NCI-H345 treated with DMSO at 0.1 percent for 48 hours (cell line): ENCODE results near the gene GATD1.

ENCODE experiments used
- DNase-seq: peaks from one replicate; lab custom pipeline; 2025; ENCODE audit not compliant: unreplicated experiment; lab: John Stamatoyannopoulos, UW

GATD1 gene, protein sequence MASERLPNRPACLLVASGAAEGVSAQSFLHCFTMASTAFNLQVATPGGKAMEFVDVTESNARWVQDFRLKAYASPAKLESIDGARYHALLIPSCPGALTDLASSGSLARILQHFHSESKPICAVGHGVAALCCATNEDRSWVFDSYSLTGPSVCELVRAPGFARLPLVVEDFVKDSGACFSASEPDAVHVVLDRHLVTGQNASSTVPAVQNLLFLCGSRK

DNA sequence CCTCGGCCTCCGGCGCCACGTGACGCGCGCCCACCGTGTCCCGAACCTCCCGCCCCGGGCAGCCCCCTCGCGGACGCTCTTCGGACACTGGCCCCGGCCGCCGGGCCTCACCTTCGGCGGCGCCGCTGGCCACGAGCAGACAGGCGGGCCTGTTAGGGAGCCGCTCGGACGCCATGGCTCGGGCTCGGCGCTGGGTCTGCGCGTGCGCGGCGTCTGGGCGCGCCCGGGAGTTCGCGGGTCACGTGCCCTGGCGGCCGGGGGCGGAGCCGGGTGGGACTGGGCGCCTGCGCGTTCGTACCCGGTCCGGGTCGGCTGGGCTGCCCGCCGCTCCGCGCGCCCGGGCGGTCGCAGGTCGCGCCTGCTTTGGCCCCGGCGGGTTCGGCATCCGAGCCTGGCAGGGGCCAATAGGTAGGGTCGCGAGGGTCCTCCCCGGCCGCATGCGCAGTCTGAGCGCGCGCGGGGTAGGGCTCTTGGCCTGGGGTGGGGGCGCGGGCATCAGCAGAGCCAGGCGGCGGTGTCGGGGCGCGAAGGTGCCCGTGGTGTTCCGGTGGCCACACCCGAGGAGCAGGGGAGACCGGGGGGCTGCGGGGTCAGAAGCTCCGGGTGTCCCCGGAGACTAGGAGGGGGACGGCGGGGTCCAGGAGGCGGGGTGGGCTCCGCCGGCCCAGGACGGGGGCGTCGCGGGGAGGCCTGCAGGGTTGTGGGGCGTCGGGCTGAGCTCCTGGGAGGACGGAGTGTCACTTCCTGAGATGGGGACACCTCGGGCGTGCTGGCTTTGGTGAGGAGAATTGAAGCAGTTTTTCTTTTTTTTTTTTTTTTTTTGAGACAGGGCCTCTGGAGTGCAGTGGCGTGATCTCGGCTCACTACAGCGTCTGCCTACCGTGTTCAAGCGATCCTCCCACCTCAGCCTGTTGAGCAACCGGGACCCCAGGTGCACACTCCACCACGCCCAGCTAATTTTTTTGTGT is at the start of gene GATD1:
Gene GATD1, minus strand, starts transcription at position 200 of the 968 bp plus-strand sequence. Its CDS starts 25 bp downstream, at position 175.
- DNase-seq: peak; percentile 78

DNA sequence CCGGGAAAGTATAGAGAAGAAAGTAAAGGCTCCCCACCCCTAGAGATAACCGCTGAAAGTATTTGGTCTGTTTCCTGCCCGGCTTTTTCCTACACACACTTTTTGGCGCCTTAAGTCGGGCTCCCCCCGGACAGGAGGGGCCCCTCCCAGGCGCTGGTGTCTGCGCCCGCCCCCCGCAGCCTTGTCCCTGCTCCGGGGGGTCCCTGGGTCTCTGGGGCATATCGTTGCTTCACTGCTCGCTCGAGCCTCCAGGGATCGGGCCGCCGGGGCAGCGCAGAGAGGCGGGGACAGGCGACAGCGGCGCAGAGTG is 49.5 kb upstream of the GATD1 start:
- no peak for DNase-seq

DNA sequence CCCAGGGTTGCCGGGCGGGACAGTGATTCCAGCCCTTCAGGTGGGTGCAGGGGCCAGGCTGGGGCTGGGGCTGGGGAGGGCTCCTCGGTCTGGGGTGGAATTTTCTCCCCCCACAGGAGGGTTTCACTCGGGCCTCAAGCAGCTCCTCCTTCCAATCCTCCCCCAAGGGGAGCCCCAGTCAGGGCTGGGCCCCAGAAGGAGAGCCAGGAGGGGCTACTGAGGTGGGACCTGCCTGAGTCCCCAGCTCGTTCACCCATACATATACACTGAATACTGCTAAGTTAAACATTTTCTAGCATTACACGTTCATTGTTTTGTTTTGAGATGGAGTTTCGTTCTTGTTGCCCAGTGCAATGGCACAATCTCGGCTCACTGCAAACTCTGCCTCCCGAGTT is 48.9 kb upstream of the GATD1 start:
- no peak for DNase-seq

DNA sequence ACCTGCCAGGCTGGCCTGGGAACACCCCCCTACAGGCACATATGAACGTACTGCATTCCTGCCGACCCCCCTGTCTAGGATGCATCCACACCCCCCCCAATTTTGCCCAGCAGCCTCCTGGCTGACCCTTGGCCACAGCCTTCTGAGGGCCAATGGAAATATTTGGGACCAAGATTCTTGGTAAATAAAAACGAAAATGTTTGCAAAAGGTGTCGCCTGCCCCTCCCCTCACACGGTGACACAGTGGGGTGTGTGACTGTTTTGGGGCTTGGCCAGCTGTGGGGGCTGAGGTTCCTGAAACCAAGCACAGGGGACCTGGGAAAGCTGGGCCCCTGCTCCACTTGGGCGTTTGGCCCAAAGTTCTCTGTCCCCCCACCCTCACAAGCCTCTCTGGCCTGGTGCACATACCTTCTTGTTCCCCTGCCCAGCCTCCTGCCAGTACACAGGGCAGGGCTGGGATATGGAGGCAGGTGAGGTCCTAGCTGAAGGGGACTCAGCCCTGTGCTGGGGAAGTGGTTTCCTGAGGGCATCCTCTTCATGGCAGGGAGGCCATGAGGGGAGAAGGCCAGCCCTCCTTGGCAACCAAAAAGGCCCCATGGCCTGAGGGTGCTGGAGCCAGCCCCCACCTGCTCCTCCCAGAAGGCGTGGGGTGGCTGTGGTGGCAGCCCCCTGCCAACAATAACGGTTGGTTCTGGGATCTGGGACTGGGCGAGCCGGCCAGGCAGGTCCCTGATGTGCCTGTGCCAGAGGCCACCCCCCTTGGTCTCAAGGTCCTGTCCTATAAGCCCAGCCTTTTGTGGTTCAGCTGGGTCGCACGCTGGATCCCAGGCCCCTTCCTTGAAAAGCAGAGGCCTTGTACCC is 48.3 kb upstream of the GATD1 start:
- DNase-seq: no peak

DNA sequence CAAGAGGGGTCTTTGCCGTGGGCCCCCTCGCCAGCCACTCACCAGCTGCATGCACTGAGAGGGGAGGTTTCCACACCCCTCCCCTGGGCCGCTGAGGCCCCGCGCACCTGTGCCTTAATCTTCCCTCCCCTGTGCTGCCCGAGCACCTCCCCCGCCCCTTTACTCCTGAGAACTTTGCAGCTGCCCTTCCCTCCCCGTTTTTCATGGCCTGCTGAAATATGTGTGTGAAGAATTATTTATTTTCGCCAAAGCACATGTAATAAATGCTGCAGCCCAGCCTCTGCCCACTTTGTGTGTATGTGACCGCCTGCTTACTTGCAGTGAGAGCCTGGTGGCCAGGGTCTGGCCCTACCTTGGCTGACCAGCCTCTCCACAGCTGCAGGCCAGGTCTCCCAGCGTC is 47.7 kb upstream of the GATD1 start:
- DNase-seq: no peak

DNA sequence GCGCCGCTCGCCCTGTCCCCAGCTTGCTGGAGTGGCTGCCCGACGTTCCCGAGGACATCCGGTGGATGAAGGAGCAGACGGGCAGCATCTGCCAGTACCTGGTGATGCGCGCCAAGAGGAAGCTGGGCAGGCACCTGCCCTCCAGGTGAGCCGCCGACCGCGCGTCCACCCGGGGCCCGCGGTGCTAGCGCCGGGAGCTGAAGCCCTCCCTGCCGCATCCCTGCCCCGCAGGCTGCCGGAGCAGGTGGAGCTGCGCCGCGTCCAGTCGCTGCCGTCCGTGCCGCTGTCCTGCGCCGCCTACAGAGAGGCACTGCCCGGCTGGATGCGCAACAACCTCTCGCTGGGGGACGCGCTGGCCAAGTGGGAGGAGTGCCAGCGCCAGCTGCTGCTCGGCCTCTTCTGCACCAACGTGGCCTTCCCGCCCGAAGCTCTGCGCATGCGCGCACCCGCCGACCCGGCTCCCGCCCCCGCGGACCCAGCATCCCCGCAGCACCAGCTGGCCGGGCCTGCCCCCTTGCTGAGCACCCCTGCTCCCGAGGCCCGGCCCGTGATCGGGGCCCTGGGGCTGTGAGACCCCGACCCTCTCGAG is 47.1 kb upstream of the GATD1 start:
- no peak for DNase-seq

DNA sequence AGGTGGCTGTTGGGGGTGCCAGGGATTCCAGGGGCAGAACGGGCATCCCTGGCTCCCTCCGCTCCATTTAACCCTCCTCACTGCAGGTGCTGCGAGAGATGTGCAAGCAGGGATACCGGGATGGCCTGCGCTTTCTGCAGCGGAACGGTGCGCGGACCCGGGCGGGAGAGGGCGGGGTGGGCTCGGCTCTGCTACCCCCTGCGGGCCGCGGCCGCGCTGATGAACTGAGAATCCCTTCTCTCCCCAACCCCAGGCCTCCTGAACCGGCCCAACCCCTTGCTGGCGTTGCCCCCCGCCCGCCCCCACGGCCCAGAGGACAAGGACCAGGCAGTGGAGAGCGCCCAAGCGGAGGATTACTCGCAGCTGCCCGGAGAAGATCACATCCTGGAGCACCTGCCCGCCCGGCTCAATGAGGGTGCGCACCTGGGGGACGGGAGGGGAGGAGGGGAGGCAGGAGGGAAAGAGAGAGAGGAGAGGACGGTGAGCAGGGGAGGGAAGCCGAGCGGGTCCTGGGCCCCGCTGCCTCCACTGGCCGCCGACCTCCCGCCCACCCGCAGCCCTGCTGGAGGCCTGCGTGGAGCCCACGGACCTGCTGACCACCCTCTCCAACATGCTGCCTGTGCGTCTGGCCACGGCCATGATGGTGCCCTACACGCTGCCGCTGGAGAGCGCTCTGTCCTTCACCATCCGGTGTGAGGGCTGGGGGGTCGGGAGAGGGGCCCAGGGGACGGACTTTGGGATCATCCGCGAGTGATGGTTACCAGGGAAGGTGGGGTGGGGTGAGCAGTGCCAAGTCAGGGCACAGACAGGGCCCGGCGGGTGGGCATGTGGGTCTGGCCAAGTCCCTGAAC is 46.4 kb upstream of the GATD1 start:
- DNase-seq: no peak

DNA sequence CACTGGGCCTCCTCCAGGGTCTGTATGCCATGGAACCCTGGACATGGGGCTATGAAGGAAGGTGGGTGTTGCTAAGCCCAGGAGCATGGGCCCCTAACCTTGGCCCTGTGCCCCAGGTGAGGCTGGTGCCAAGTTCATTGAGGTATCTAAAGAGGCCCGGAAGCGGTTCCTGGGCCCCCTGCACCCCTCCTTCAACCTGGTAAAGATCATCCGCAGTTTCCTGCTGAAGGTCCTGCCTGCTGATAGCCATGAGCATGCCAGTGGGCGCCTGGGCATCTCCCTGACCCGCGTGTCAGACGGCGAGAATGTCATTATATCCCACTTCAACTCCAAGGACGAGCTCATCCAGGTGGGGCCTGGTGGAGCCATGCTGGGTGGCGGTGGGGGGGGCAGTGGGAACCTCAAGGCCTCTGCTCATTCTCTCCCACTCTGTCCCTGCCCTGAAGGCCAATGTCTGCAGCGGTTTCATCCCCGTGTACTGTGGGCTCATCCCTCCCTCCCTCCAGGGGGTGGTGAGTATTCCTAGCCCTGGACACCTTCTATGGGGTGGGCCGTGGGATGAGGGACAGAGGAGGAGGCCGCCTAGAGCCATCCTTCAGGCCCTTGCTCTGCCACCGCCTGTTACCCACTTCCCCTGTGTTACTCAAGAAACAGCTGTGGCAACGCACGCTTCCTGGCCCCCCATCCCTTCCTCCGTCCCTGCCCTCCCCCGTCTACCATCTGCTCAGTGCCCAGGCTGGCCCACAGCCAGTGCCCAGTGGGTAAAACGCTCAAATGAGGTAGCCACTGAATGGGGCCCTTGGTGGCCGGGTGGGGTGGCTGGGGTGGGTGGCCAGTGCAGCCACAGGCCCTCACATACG is 44.5 kb upstream of the GATD1 start:
- no peak for DNase-seq

DNA sequence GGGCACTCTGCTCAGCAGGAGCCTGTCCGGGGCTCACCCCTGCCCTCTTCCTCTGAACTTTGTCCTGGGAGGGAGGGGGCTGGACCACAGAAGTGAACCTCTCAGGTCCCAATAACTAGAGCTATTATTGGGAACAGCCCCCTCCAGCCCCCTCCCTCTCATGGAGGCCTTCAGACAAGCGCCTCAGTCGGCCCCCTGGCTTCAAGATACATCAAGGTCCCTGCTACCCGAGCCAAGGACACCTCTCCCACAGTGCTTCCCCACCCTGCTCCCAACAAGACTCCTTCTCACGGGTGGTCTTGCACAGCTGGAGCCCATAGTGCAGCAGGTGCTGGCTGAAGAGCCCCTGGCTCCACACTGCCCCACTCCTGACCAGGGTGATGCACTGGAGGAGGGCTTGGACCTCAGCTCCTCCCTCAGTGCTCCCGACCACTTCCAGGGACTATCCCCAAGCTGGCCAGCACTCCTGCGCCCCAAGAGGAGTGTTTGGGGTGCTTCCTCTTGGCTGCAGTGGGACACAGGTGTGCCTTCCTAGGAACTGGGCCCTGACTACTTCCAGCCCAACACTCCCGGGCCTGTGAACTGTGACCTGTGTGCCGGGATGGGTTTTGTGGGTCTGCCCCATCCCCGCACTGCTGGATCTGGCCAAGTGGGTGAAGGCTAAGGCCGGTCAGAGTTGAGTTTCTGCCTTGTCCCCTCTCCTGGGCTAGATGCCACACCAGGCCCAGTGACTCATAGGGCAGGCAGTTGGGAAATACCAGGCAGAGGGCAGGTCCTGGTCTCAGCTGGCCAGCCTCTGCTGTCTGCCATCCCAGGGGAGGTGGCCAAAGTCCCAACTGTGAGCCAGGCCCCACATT is 43.6 kb upstream of the GATD1 start:
- no peak for DNase-seq

DNA sequence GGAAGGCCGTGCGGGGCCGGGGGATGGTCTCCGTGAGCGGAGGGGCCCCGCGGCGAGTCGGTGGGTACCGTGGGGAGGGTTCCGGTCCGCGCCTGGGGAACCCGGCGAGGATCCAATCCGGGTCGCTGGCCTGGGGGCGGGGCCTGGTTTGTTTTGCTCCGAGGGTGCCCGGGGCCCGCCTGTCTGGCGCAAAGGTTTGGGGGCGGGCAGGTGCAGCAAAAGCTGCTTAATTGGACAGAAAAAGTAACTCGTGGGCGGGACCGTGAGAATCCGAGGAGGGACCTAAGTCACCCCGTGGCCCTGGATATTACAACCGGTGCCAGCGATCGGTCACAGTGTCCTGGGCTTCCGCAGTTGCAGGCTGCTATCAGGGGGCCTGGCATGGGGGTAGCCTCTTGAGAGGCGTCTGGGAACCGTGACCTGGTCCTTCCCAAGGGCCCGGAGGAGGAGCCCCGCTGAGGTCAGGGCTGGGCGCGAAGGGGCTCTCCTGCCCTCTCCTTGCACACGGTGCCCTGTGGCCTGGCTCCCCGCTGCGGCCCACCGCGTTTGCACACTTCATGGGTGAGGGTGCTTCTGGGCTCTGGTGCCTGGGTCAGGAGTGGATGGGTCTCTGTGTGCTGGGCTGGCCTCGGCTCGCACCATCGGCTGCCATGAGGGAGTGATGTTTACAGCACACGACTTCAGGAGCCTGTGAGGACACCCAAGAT is 42.8 kb upstream of the GATD1 start:
- DNase-seq: peak; percentile 61

DNA sequence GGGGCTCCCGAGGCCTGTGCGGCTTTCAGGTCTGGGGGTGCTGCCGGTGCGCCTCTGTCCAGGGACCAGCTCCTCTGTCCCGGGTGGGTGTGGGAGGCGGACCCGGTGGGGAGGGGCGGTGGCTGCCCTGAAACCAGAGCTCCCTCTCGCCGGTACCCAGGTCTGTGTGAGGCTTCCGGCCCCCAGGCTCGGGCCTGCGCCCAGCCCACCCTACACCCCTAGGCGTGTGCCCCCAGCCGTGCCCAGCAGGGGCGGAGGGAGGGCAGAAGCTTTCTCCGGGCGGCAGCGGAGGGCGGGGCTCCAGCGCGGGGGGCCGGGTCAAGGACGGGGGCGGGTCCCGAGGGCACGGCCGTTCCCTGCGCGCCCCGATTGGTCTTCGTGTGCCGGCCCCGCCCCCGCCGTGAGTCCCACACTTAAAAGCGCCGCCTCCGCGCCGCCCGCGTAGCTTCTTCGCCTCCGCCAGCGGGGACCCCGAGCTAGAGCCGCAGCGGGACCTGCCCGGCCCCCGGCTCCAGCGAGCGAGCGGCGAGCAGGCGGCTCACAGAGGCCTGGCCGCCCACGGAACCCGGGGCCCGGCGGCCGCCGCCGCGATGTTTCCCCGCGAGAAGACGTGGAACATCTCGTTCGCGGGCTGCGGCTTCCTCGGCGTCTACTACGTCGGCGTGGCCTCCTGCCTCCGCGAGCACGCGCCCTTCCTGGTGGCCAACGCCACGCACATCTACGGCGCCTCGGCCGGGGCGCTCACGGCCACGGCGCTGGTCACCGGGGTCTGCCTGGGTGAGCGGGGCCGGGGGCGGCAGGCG is 42.0 kb upstream of the GATD1 start:
- DNase-seq: peak; percentile 82

DNA sequence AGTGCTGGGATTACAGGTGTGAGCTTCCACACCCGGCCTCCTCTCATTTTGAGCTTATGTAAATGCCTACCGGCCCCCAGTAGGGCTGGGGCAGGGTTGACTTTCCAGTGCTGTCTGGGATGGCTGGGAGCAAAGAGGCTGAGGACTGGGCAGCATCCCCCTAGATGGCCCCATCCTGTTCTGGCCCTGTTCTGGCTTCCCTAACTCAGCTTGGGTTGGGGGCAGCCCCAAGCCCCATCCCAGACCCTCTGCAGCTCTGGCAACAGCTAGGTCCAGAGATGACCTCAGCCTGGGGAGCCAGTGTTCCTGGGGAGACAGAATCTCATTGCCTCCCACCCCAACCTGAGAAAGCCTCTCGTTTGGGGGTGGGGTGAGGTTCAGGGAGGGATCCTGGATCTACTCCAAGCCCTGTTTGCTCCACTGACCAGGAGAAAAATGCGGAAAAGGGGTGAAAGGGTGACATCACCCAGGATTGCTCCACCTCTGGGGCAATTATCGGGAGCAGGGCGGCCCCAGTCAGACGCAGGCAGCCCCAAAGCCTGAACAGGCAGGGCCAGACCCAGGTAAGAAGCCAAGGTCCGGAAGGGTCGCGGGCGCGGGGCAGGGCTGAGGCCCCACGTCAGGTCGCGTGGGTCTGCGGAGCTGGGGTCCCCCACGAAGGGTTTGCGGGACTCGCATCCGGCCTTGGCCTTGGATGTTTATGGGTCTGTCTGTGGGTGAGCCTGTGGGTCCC is 41.3 kb upstream of the GATD1 start, which contains the start of gene PNPLA2:
Gene PNPLA2, plus strand, starts transcription at position 519 of the 733 bp plus-strand sequence. CDS start 805 bp downstream, outside the sequence.
- no peak for DNase-seq

DNA sequence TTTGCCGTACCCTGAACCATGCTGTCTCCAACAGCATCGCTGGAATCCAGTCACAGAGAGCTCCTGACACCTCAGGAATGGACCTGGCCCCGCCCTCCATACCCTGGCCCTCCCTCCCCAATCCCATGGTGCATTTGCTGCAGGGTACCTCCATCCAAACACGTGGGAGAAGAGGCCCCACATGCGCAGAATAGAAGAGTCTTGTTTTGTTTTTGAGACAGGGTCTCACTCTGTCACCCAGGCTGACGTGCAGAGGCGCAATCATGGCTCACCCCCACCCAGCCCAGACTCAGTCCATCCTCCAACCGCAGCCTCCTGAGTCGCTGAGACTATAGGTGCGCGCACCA is 39.1 kb upstream of the GATD1 start:
- no peak for DNase-seq

DNA sequence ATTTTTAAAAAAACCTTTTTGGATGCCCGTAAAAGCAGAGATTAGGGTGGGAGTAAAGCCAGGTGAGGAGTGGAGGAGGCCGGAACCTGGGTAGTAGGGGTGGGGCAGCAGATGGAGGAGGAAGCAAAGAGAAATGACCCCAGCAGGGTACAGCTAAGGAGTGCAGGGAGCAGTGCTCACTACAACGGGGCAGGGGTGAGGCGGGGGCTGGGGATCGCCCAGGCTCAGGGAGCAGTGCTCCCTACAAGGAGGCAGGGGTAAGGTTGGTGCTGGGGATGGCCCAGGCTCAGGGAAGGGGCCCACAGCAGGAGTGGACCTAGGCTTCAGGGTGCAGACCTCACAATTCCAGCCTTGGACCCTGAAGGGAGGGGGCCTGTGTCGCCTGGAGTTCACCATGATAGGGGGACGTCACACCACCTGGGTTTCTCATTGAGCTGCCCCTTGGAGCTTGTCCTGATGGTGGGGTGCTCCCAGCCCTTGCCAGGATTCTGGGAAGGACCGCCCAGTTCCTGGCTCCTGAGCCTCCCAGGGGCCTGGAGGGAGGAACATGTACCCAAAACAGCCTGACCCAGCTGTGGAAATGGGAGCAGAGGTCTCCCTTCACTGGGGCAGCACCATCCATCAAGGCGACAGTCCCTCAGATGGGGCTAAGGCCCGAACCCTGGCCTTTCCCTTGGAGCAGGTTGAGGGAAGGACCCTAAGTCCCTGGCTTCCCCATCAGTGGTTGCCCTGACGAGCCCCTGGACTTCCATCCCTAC is 38.6 kb upstream of the GATD1 start:
- no peak for DNase-seq

DNA sequence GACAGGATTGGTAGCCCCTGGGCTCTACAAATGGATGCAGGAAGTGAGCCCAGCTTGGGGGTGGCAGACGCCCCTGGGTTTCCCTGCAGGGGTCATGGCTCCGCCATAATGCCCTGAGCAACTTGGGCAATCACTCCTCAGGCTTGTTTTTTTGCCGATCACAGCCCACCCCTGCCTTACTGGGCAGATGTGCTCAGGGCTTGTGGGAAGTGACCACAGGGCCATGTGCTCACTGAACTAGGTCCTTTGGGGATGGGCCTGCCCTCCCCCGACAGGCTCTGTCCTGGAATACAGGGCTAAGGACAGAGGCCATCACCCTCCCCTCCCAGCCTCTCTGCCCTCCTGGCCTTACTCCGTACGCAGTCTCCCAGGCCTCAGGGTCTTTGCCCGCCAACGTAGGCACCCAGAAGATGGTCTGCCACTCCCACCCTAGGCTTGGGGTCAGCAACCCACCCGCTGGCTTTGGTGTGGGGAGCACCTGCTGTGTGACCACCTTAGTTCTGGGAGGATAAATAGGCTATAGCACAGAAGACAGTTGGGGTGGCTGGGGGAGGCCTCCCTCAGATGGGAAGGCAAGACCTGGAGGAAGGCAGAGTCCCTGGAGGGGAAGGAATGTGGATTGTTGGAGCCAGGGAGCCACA is 36.3 kb upstream of the GATD1 start:
- DNase-seq: no peak
